ENCODE measurements around the gene FAM20C.

GRCh38 chr7:197413-198335 is 5.3 kb downstream of the FAM20C start:
- TF ChIP-seq CTCF (IDR thresholded peaks at IDR 0.05; ENCODE audit: insufficient read depth, low read depth, low read length), result no peak
- TF ChIP-seq EZH2 (IDR thresholded peaks at IDR 0.05; ENCODE audit: insufficient read depth, low read length), result no peak

Data from astrocyte (in vitro differentiated cells and primary cell).